GM19397 (cell line): ENCODE measurements around the gene ABLIM2.

Experiments used
- ATAC-seq: cut with Tn5 transposase; IDR thresholded peaks from one replicate; pipeline ENCODE4 v1.9.1; 2021; ENCODE audit warnings: mild to moderate bottlenecking, moderate library complexity; ENCODE audit not compliant: unreplicated experiment

The ABLIM2 gene

GRCh38 chr4:7968262-7968896, 190.2 kb downstream of the ABLIM2 start:
- no peak for ATAC-seq

DNA sequence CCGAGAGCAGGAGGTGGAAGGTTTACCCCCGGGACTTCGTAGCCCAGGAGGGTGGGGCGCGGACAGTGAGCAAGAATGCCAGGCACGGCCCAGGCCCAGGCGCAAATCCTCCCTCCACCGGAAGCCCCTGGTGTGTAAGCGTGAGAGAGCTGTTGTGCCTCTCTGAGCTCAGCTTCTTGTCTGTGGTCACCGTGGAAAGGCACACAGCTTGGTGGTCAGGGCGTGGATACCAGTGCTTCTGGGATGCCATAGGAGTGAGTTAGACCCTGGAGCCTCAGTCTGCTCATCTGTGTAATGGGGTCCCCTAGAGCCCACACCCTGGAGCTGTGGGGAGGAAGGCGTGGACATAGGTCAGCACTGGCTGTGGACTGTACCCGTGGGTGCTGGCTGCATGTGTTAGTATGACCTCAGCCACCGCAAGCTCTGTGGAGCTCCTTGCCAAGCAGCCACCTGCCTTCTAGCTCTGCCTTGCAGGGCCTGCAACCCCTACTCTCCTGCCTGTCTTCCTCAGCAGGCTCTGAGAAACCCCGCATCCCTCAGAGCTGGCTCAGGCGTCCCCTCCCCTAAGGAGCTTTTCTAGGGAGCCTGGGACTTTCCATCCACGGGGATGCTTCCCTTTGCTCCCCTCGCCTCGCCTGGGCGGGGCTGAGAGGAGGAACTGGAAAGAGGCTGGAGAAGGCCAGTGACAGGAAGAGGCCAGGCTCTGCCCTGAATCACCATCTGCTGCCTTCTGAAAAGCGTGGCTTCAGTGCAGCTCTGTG, 190.9 kb downstream of the ABLIM2 start:
- ATAC-seq = no peak

DNA sequence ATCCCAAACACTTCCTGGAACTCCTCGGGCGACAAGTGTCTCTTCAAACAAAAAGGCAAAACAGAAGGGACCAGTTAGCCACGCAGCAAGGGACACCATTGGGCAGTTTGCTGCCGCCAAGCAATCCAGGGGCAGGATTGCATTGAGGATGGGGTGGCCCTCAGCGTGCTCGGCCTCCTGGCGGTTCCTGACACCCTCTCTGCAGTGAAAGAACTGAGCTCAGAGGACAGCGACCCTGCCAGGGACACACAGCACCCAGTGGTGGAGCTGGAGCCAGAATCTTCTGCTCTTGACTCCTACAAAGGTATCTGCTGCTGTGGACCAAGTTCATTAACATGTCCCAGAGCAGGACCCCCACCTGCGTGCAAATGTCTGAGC, 191.6 kb downstream of the ABLIM2 start:
- ATAC-seq = no peak

DNA sequence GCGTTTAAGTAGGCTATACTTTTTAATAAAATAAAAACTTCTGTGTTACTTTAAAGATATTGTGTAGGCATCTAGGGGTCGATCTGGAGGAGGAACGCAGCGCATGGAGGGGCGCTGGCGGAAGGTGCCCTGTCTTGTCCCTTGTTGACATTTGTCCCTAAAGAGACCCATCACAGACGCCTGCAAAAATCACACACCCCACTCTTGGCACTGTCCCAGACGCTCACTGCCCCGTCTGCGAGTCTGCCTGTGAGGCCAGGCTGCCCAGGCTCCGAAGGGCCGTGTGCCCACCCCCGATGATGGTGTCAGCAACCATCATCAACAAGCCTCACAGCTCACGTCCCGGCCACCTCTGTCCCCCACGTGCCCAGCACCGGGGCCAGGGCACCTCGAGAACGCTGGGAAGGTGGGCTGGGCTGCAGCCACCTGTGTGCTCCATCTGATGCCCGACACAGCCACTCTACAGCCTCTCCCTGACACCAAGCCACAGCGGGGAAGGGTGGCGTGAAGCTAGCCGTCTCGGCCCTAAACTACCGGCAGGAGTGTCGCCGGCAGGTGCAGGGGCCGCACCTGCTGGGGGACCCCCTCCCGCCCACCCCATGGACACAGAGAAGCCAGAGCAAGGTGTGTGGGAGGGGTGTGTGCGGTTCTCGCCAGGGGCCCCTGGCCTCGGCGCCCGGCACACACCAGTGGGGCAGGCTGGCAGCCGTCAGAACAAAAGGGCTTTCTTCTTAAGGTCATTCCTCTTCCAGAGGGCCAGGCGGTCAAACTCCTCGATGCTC, 192.1 kb downstream of the ABLIM2 start:
- no peak for ATAC-seq

DNA sequence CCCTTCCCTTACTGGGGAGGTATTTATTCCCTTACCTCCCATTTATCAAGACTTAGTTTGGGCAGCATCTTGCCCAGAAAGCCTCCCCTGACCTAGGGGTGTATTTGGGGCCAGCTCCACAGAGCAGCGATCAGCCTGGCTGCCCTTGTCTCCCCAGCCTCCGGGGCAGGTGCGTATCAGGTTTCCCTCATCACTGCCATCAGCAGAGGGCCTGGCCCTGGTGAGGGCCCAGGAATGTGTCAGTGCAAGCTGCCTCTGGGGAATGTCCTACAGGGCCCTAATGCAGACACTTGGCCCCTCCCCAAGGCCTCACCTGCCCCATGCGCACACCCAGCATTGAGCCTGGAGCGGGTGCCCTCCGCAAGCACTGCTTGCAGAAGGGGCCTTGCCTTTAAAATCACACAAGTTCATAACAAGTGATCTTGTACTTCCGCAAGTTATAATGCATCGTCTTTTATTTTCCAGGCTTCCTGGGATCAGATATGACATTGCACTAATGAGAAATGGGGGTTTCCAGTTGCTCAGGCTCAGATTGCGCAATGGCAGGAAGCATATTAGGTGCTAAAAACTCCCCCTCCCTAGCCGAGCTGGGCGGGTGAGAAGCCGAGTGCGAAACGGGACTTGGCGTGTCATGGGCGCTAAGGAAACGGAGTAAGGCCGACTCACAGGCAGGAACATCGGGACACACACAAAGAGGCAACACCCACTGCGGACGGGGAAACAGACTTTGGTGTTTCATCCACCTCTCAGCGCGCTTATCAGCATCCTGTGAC, 193.5 kb downstream of the ABLIM2 start:
- ATAC-seq = peak; percentile 31

DNA sequence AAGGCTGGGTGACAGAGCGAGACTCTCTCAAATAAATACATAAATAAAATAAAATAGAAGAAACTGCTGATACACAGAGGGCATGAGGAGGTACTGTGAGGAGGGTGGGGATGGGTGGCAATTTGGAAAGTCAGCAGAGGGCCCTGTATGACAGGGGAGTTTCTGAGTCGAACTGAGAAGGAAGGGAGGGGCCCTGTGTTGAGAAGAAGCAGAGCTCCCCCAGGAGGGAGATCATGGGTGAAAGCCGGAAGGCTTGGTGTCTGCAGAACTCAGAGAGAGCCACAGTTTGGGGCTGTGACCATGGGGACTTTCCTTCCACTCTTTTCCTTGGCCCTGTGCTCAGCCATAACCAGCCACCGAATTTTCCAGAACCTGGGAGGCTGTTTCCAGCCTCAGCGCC, 194.2 kb downstream of the ABLIM2 start:
- no peak for ATAC-seq

GRCh38 chr4:7963691-7964090, 194.9 kb downstream of the ABLIM2 start:
- ATAC-seq = no peak

DNA sequence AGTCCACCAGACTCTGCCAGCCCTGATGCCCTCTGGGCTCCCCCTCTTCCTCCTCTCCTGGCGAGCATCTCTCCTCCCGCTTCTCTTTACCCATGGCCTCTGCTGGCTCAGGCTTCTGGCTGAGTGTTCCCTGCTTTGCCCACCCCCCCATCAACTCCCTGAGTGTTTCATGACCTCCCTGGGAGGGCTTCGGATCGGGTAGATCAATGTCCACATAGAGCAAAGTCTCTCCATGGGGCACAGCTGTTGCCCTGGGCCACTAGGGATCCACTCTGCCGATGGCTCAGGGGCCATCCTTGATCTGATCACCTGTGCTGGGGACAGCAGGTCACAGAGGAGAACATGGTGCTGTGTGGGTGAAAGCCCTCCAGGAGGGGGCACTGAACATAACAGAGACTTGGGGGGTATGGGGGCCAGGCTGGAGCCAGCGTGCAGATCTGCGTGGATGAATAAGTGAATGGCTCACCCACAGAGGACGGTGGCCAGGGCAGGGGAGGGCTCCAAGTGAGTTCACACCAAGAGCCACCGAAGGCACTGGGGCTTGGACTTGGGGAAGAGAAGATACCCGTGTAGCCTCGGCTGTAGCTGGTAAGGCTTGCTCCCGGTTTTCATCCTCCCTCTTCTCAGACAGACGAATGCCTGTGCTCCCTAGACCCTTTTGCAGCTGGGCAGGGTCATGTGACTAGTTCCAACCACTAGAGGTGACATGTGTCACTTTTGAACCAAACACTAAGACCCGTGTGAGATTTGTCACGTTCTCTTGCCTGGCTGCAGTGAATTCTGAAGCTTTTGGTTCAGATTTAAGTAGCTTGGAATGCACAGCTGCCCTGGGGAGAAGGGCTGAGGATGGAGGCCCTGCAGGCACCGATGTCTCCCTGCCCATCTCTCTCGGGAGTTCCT, 195.8 kb downstream of the ABLIM2 start:
- no peak for ATAC-seq

DNA sequence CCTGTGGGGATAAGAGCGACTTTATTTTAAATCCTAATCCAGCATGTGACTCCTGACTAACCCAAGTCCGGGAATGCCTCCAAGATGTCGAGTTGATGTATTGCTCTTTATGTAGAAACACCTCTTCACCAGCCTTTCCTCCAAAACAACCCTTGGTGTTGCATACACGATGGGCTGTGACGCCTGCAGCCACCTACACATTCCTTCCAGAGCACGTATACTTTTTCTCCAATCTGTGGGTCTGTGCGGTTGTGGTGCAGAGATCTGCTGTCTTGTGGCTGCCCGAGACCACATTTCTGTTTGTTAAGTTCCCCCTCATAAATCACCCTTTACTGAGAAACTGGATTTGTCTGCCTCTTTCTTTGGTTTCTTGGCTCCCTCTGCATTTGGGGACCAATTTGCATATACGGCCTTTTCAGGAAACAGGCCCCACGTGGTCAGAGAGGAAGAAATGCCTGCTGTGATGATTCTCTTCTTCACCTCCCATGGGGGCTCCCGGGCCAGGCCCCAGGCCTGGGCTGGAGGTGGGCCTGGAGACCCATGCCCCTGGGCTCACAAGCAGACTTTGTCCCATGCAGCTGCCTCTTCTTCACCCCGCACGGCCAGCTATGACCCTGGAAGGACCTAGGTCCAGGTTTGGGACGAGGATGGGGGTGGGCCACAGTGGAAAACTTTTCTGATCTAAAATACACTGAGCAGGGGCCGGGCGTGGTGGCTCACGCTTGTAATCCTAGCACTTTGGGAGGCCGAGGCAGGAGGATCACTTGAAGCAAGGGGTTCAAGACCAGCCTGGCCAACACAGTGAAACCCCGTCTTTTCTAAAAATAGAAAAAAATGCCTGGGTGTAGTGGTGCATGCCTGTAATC, 197.6 kb downstream of the ABLIM2 start:
- peak; percentile 46 for ATAC-seq

DNA sequence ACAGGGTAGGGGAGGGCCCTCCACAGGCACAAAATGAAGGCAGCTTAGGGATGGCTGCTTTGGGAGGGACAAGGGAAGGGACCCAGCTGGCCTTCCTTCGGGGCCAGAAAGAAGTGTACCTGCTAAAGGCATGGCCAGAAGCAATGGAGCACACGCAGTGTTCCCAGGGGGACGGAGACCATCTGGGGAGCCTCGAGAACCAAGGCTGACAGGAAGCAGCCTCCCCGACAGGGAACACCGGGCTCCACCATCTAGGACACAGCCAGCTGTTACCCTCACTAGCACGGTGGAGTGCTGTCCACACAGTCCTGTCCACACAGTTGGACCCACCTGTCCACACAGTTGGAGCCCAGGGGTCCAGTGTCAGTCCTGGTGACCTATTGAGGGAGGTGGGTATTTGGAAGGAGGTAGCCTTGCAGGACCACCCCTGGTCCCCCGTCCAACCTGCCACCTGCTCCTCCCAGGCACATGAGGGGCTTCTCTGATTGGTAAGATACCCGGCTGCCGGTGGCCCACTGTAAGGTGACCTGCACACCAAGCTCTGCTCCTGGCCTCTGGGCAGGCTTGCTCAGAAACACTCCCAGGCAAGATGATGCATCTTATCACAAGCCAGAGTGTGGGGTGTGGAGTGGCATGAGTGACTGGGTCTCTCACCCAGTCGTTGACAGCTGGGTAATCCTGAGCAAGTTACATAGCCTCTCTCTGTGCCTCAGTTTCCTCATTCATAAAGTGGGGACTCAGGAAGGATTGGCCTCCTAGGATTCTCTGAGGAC, 198.4 kb downstream of the ABLIM2 start:
- ATAC-seq = no peak

- ATAC-seq = no peak
Observed at GRCh38 chr4:7959078-7959477, 199.5 kb downstream of the ABLIM2 start.

- no peak for ATAC-seq
Observed at GRCh38 chr4:7956934-7957656, 201.5 kb downstream of the ABLIM2 start.

DNA sequence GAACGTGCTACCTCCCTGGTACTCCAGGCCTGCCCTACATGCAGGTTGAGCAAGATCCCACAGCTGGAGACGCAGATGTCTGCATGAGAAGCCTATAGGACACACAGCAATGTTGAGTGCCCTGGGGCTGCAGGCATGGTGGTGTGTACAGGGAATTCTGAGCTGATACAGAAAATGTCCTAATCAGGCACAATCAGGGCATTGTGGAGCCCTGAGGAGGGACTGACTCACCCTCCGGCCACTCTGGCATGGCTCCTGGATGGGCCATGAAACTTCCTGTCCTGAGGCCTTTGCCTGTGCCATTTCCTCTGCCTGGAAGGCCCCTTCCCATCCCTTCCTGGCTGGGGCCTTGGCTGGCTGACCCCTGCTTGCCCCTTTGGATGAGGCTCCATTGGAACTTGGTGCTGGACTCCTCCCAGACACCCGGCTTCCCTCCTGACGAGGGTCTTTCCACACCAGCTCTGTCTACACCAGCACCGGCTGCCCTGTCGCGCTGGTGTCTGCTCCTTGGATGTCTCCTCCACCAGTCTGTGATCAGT, 202.3 kb downstream of the ABLIM2 start:
- no peak for ATAC-seq

DNA sequence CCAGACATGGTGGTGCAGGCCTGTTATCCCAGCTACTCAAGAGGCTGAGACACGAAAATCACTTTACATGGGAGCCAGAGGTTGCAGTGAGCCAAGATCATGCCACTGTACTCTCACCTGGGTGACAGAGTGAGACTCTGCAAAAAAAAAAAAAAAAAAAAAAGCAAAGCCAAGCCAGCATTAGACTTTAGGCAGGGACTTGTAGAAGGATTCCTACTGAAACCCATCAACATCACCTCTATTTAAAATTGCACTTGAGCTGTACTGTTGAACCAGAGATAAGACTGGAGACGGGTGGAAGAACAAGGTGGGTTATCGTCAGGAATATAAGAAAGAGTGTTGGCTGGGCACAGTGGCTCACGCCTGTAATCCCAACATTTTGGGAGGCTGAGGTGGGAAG, 203.2 kb downstream of the ABLIM2 start:
- ATAC-seq = no peak

GRCh38 chr4:7952615-7953014, 206.0 kb downstream of the ABLIM2 start:
- no peak for ATAC-seq

- ATAC-seq = no peak
Observed at GRCh38 chr4:7950301-7951092, 208.1 kb downstream of the ABLIM2 start.

GRCh38 chr4:7949759-7950158, 208.9 kb downstream of the ABLIM2 start:
- no peak for ATAC-seq
